ENCODE data around the gene EVPLL.
"Not testable (repeated sequence)": the region's sequence is repeated elsewhere in the genome, so short reads cannot be mapped to it uniquely, and the experiment has no call there.

Gene EVPLL

GRCh38 chr17:18425593-18425992 lies 48.0 kb downstream of the EVPLL start:
- DNase-seq, result not testable (repeated sequence)

GRCh38 chr17:18426639-18427038 lies 49.1 kb downstream of the EVPLL start:
- not testable (repeated sequence) for DNase-seq

GRCh38 chr17:18432206-18432605 lies 54.6 kb downstream of the EVPLL start:
- DNase-seq, result not testable (repeated sequence)

All from T1000 (cell line).